ENCODE measurements around the gene TIAM1.
A peak's percentile ranks its signal among the peaks of the same experiment; 100 is the strongest.

The TIAM1 gene

GRCh38 chr21:31255896-31256295 is 88.2 kb downstream of the TIAM1 start:
- Histone ChIP-seq H2AFZ (ENCODE audit: insufficient read depth, low read length, poor library complexity) (no peak overlapping the region), H4K12ac (ENCODE audit: low read depth, low read length) (no peak overlapping the region), H3K14ac (ENCODE audit: low read length) (no peak overlapping the region), H3K4ac (ENCODE audit: low read depth, low read length) (no peak overlapping the region), H4K91ac (ENCODE audit: low read depth, low read length) (no peak overlapping the region), H3K23ac (ENCODE audit: low read length) (no peak overlapping the region), H2BK5ac (ENCODE audit: low read depth, low read length, poor library complexity) (no peak overlapping the region), H4K8ac (ENCODE audit: low read depth, low read length) (no peak overlapping the region), H3K9ac (ENCODE audit: low read length) (no peak overlapping the region), H2BK12ac (ENCODE audit: low read length) (no peak overlapping the region), H3K4me1 (ENCODE audit: control insufficient read depth in 1 of 2, insufficient read depth in 2 of 2, low read length in 2 of 2) (peaks cover 2 to 8% of the 10 kb centered on the region in 2 experiments), H3K79me2 (ENCODE audit: control insufficient read depth, insufficient read depth, low read length, poor library complexity) (no peaks in the 10 kb centered on the region), H3K18ac (ENCODE audit: low read length) (no peak overlapping the region), H3K4me3 (ENCODE audit: low read depth, low read length) (no peak overlapping the region), H3K27me3 (ENCODE audit: insufficient read depth, low read length) (no peaks in the 10 kb centered on the region), H3K4me2 (ENCODE audit: low read length) (no peak overlapping the region), H2BK120ac (ENCODE audit: insufficient read depth, low read length, poor library complexity) (peak overlapping the region; percentile 41), H3K9me3 (ENCODE audit: insufficient read depth, low read depth, low read length) (peaks cover 3% of the 10 kb centered on the region), H2AK5ac (ENCODE audit: low read length) (no peak overlapping the region), H3K36me3 (ENCODE audit: control insufficient read depth in 1 of 2, insufficient read depth in 2 of 2, low read length in 2 of 2) (peaks cover 3 to 4% of the 10 kb centered on the region in 2 experiments), H3K27ac (ENCODE audit: low read depth, low read length) (no peak overlapping the region), H3K79me1 (ENCODE audit: low read length) (peaks cover 2% of the 10 kb centered on the region)
- no CpG with 5 or more reads among the region's 2 CpGs for WGBS (ENCODE audit: extremely low coverage, insufficient coverage, insufficient read length)
- DNase-seq = peak in 1 of 2 donors; percentile 18

GRCh38 chr21:31255036-31255435 is 89.0 kb downstream of the TIAM1 start:
- peak; percentile 97 to 98 for DNase-seq
- Histone ChIP-seq H4K8ac (ENCODE audit: low read depth, low read length) (no peak overlapping the region), H3K14ac (ENCODE audit: low read length) (no peak overlapping the region), H4K91ac (ENCODE audit: low read depth, low read length) (no peak overlapping the region), H3K9me3 (ENCODE audit: insufficient read depth, low read depth, low read length) (peaks cover 3% of the 10 kb centered on the region), H3K18ac (ENCODE audit: low read length) (no peak overlapping the region), H3K4me1 (ENCODE audit: control insufficient read depth in 1 of 2, insufficient read depth in 2 of 2, low read length in 2 of 2) (peaks cover 2 to 8% of the 10 kb centered on the region in 2 experiments), H3K4me2 (ENCODE audit: low read length) (no peak overlapping the region), H3K23ac (ENCODE audit: low read length) (no peak overlapping the region), H2AK5ac (ENCODE audit: low read length) (no peak overlapping the region), H2BK120ac (ENCODE audit: insufficient read depth, low read length, poor library complexity) (no peak overlapping the region), H3K4me3 (ENCODE audit: low read depth, low read length) (no peak overlapping the region), H2BK12ac (ENCODE audit: low read length) (no peak overlapping the region), H3K9ac (ENCODE audit: low read length) (no peak overlapping the region), H4K12ac (ENCODE audit: low read depth, low read length) (no peak overlapping the region), H3K36me3 (ENCODE audit: control insufficient read depth in 1 of 2, insufficient read depth in 2 of 2, low read length in 2 of 2) (peaks cover 4 to 6% of the 10 kb centered on the region in 2 experiments), H3K79me1 (ENCODE audit: low read length) (peaks cover 2% of the 10 kb centered on the region), H2BK5ac (ENCODE audit: low read depth, low read length, poor library complexity) (no peak overlapping the region), H2AFZ (ENCODE audit: insufficient read depth, low read length, poor library complexity) (no peak overlapping the region), H3K27ac (ENCODE audit: low read depth, low read length) (no peak overlapping the region), H3K79me2 (ENCODE audit: control insufficient read depth, insufficient read depth, low read length, poor library complexity) (no peaks in the 10 kb centered on the region), H3K27me3 (ENCODE audit: insufficient read depth, low read length) (no peaks in the 10 kb centered on the region), H3K4ac (ENCODE audit: low read depth, low read length) (no peak overlapping the region)
- no CpG with 5 or more reads among the region's 4 CpGs for WGBS (ENCODE audit: extremely low coverage, insufficient coverage, insufficient read length)

GRCh38 chr21:31254131-31254530 is 89.9 kb downstream of the TIAM1 start:
- WGBS (ENCODE audit: extremely low coverage, insufficient coverage, insufficient read length) = no CpG with 5 or more reads among the region's 2 CpGs
- H3K18ac ChIP-seq (ENCODE audit: low read length) = no peak overlapping the region

GRCh38 chr21:31253684-31254083 is 90.4 kb downstream of the TIAM1 start:
- no peak overlapping the region for H4K12ac ChIP-seq (ENCODE audit: low read depth, low read length)
- no peak overlapping the region for H2BK12ac ChIP-seq (ENCODE audit: low read length)
- no peak overlapping the region for H4K8ac ChIP-seq (ENCODE audit: low read depth, low read length)
- H3K27ac ChIP-seq (ENCODE audit: low read depth, low read length) = no peak overlapping the region
- peaks cover 3% of the 10 kb centered on the region for H3K9me3 ChIP-seq (ENCODE audit: insufficient read depth, low read depth, low read length)
- H3K23ac ChIP-seq (ENCODE audit: low read length) = no peak overlapping the region
- H2AFZ ChIP-seq (ENCODE audit: insufficient read depth, low read length, poor library complexity) = no peak overlapping the region
- H2BK5ac ChIP-seq (ENCODE audit: low read depth, low read length, poor library complexity) = no peak overlapping the region
- H4K91ac ChIP-seq (ENCODE audit: low read depth, low read length) = no peak overlapping the region
- H3K4me2 ChIP-seq (ENCODE audit: low read length) = no peak overlapping the region
- H3K27me3 ChIP-seq (ENCODE audit: insufficient read depth, low read length) = no peaks in the 10 kb centered on the region
- H3K4ac ChIP-seq (ENCODE audit: low read depth, low read length) = no peak overlapping the region
- WGBS (ENCODE audit: extremely low coverage, insufficient coverage, insufficient read length) = no CpG with 5 or more reads among the region's 3 CpGs
- H3K14ac ChIP-seq (ENCODE audit: low read length) = no peak overlapping the region
- DNase-seq = no peak
- H3K18ac ChIP-seq (ENCODE audit: low read length) = no peak overlapping the region
- H3K9ac ChIP-seq (ENCODE audit: low read length) = no peak overlapping the region
- no peaks in the 10 kb centered on the region for H3K79me2 ChIP-seq (ENCODE audit: control insufficient read depth, insufficient read depth, low read length, poor library complexity)
- H3K36me3 ChIP-seq (ENCODE audit: control insufficient read depth in 1 of 2, insufficient read depth in 2 of 2, low read length in 2 of 2) = peaks cover 4 to 6% of the 10 kb centered on the region in 2 experiments
- no peak overlapping the region for H2BK120ac ChIP-seq (ENCODE audit: insufficient read depth, low read length, poor library complexity)
- H3K4me1 ChIP-seq (ENCODE audit: control insufficient read depth in 1 of 2, insufficient read depth in 2 of 2, low read length in 2 of 2) = peaks cover 2 to 8% of the 10 kb centered on the region in 2 experiments
- H3K79me1 ChIP-seq (ENCODE audit: low read length) = peaks cover 2% of the 10 kb centered on the region
- H2AK5ac ChIP-seq (ENCODE audit: low read length) = no peak overlapping the region
- H3K4me3 ChIP-seq (ENCODE audit: low read depth, low read length) = no peak overlapping the region

More at GRCh38 chr21:31254131-31254530, 89.9 kb downstream of the TIAM1 start:
- H3K27me3 ChIP-seq (ENCODE audit: insufficient read depth, low read length) = no peaks in the 10 kb centered on the region
- no peak overlapping the region for H4K12ac ChIP-seq (ENCODE audit: low read depth, low read length)
- H3K36me3 ChIP-seq (ENCODE audit: control insufficient read depth in 1 of 2, insufficient read depth in 2 of 2, low read length in 2 of 2) = peaks cover 4 to 6% of the 10 kb centered on the region in 2 experiments
- H3K14ac ChIP-seq (ENCODE audit: low read length) = no peak overlapping the region
- H3K79me2 ChIP-seq (ENCODE audit: control insufficient read depth, insufficient read depth, low read length, poor library complexity) = no peaks in the 10 kb centered on the region
- no peak overlapping the region for H3K4ac ChIP-seq (ENCODE audit: low read depth, low read length)
- no peak overlapping the region for H2BK120ac ChIP-seq (ENCODE audit: insufficient read depth, low read length, poor library complexity)
- no peak overlapping the region for H4K91ac ChIP-seq (ENCODE audit: low read depth, low read length)
- no peak overlapping the region for H2AFZ ChIP-seq (ENCODE audit: insufficient read depth, low read length, poor library complexity)
- H3K27ac ChIP-seq (ENCODE audit: low read depth, low read length) = no peak overlapping the region
- no peak overlapping the region for H2BK5ac ChIP-seq (ENCODE audit: low read depth, low read length, poor library complexity)
- H2BK12ac ChIP-seq (ENCODE audit: low read length) = no peak overlapping the region
- no peak overlapping the region for H3K9ac ChIP-seq (ENCODE audit: low read length)
- no peak overlapping the region for H4K8ac ChIP-seq (ENCODE audit: low read depth, low read length)
- H3K4me2 ChIP-seq (ENCODE audit: low read length) = no peak overlapping the region
- peak; percentile 66 to 77 for DNase-seq
- peaks cover 2 to 8% of the 10 kb centered on the region in 2 experiments for H3K4me1 ChIP-seq (ENCODE audit: control insufficient read depth in 1 of 2, insufficient read depth in 2 of 2, low read length in 2 of 2)
- H3K9me3 ChIP-seq (ENCODE audit: insufficient read depth, low read depth, low read length) = peaks cover 3% of the 10 kb centered on the region
- peaks cover 2% of the 10 kb centered on the region for H3K79me1 ChIP-seq (ENCODE audit: low read length)
- H3K4me3 ChIP-seq (ENCODE audit: low read depth, low read length) = no peak overlapping the region
- H2AK5ac ChIP-seq (ENCODE audit: low read length) = no peak overlapping the region
- no peak overlapping the region for H3K23ac ChIP-seq (ENCODE audit: low read length)

Data from trophoblast cell (in vitro differentiated cells and primary cell).